ENCODE data around the gene GSG1L2. TPM values are rescaled to one million over a fixed set of nuclear protein-coding genes. Genes with fewer than 3 reads are reported as not detected.

The GSG1L2 gene
- total RNA-seq, 1 experiment from 2014 or later = not detected

DNA sequence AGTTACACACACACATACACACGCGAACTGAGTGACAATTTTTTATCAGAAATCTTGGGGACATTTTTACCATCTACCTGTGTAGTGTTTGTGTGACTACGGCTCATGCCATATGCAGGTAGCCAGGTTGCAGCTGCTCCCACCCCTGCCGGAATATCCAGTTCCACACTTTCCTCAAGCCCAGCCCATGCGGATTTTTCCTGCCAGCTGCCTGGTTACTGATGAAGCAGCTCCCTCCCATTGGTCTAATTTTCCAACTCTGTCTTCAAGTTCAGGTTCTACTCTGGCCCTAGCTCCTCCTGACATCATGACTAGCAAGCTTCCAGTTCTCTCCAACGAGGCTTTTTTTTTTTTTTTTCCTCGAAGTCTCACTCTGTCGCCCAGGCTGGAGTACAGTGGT lies 4.8 kb downstream of the GSG1L2 start:
- Histone ChIP-seq H3K9me3 (ENCODE audit: control insufficient read depth, insufficient read depth, low read depth, low read length) (no peaks in the 10 kb centered on the region), H3K4me1 (ENCODE audit: control insufficient read depth, insufficient read depth, low read length) (no peaks in the 10 kb centered on the region), H3K36me3 (ENCODE audit: control insufficient read depth, insufficient read depth, low read length) (no peaks in the 10 kb centered on the region), H3K27ac (ENCODE audit: low read length) (no peak overlapping the region), H3K27me3 (ENCODE audit: control insufficient read depth, insufficient read depth, low read length) (no peaks in the 10 kb centered on the region), H3K4me3 (ENCODE audit: low read depth in 2 of 2, low read length in 2 of 2) (no peak overlapping the region)
- ChIA-PET CTCF (no interaction called here), POLR2A (no interaction called here)
- no TSS peak for BruUV-seq (replicated peaks)
- TF ChIP-seq TCF7L2 (IDR thresholded peaks at IDR 0.05; ENCODE audit: low read depth, low read length) (no peak), POLR2AphosphoS5 (IDR thresholded peaks at IDR 0.05; ENCODE audit: low read depth, low read length) (no peak), SIN3A (IDR thresholded peaks at IDR 0.05; ENCODE audit: borderline replicate concordance, insufficient read depth, low read depth, low read length) (no peak)
- TF ChIP-seq, protein P1, sequence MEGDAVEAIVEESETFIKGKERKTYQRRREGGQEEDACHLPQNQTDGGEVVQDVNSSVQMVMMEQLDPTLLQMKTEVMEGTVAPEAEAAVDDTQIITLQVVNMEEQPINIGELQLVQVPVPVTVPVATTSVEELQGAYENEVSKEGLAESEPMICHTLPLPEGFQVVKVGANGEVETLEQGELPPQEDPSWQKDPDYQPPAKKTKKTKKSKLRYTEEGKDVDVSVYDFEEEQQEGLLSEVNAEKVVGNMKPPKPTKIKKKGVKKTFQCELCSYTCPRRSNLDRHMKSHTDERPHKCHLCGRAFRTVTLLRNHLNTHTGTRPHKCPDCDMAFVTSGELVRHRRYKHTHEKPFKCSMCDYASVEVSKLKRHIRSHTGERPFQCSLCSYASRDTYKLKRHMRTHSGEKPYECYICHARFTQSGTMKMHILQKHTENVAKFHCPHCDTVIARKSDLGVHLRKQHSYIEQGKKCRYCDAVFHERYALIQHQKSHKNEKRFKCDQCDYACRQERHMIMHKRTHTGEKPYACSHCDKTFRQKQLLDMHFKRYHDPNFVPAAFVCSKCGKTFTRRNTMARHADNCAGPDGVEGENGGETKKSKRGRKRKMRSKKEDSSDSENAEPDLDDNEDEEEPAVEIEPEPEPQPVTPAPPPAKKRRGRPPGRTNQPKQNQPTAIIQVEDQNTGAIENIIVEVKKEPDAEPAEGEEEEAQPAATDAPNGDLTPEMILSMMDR (IDR thresholded peaks at IDR 0.05) = no peak
- TF ChIP-seq, protein P2, sequence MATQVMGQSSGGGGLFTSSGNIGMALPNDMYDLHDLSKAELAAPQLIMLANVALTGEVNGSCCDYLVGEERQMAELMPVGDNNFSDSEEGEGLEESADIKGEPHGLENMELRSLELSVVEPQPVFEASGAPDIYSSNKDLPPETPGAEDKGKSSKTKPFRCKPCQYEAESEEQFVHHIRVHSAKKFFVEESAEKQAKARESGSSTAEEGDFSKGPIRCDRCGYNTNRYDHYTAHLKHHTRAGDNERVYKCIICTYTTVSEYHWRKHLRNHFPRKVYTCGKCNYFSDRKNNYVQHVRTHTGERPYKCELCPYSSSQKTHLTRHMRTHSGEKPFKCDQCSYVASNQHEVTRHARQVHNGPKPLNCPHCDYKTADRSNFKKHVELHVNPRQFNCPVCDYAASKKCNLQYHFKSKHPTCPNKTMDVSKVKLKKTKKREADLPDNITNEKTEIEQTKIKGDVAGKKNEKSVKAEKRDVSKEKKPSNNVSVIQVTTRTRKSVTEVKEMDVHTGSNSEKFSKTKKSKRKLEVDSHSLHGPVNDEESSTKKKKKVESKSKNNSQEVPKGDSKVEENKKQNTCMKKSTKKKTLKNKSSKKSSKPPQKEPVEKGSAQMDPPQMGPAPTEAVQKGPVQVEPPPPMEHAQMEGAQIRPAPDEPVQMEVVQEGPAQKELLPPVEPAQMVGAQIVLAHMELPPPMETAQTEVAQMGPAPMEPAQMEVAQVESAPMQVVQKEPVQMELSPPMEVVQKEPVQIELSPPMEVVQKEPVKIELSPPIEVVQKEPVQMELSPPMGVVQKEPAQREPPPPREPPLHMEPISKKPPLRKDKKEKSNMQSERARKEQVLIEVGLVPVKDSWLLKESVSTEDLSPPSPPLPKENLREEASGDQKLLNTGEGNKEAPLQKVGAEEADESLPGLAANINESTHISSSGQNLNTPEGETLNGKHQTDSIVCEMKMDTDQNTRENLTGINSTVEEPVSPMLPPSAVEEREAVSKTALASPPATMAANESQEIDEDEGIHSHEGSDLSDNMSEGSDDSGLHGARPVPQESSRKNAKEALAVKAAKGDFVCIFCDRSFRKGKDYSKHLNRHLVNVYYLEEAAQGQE (IDR thresholded peaks at IDR 0.05; ENCODE audit: insufficient read depth in 1 of 2, low read depth in 2 of 2, low read length in 1 of 2) = no peak
- DNase-seq (ENCODE audit: low read depth, low spot score) (no peak), ATAC-seq (no peak)
- intact Hi-C loops (cut with micrococcal nuclease; ENCODE audit: unreplicated experiment) = no loop called here
- in situ Hi-C loops (cut with HindIII; ENCODE audit: low pct_unique_long_range_greater_than_20kb, low sequenced_read_pairs) = no loop called here

DNA sequence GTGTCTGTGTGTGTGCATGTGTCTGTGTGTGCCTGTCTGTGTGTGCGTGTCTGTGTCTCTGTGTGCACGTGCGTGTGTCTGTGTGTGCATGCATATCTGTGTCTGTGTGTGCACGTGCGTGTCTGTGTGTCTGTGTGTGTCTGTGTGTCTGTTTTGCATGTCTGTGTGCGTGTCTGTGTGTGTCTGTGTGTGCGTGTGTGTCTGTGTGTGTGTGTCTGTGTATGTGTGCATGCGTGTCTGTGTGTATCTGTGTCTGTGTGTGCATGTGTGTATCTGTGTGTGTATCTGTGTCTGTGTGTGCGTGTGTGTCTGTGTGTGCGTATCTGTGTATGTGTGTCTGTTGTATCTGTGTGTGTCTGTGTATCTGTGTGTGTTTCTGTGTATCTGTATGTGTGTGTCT lies 5.4 kb downstream of the GSG1L2 start:
- ChIA-PET CTCF (no interaction called here), POLR2A (no interaction called here)
- DNase-seq (ENCODE audit: low read depth, low spot score) (no peak), ATAC-seq (no peak)
- TF ChIP-seq, protein P1 (IDR thresholded peaks at IDR 0.05) = no peak
- TF ChIP-seq, protein P2 (IDR thresholded peaks at IDR 0.05; ENCODE audit: insufficient read depth in 1 of 2, low read depth in 2 of 2, low read length in 1 of 2) = no peak
- TF ChIP-seq TCF7L2 (IDR thresholded peaks at IDR 0.05; ENCODE audit: low read depth, low read length) (no peak), POLR2AphosphoS5 (IDR thresholded peaks at IDR 0.05; ENCODE audit: low read depth, low read length) (no peak), SIN3A (IDR thresholded peaks at IDR 0.05; ENCODE audit: borderline replicate concordance, insufficient read depth, low read depth, low read length) (no peak)
- intact Hi-C loops (cut with micrococcal nuclease; ENCODE audit: unreplicated experiment) (no loop called here), in situ Hi-C loops (cut with HindIII; ENCODE audit: low pct_unique_long_range_greater_than_20kb, low sequenced_read_pairs) (no loop called here)
- no TSS peak for BruUV-seq (replicated peaks)
- Histone ChIP-seq H3K27ac (ENCODE audit: low read length) (no peak overlapping the region), H3K9me3 (ENCODE audit: control insufficient read depth, insufficient read depth, low read depth, low read length) (no peaks in the 10 kb centered on the region), H3K36me3 (ENCODE audit: control insufficient read depth, insufficient read depth, low read length) (no peaks in the 10 kb centered on the region), H3K27me3 (ENCODE audit: control insufficient read depth, insufficient read depth, low read length) (no peaks in the 10 kb centered on the region), H3K4me3 (ENCODE audit: low read depth in 2 of 2, low read length in 2 of 2) (no peak overlapping the region), H3K4me1 (ENCODE audit: control insufficient read depth, insufficient read depth, low read length) (no peaks in the 10 kb centered on the region)

Measured in Panc1 (cell line).